ENCODE results near the gene ABLIM1.
A peak's percentile ranks its signal among the peaks of the same experiment; 100 is the strongest.

- TF ChIP-seq, protein P1, sequence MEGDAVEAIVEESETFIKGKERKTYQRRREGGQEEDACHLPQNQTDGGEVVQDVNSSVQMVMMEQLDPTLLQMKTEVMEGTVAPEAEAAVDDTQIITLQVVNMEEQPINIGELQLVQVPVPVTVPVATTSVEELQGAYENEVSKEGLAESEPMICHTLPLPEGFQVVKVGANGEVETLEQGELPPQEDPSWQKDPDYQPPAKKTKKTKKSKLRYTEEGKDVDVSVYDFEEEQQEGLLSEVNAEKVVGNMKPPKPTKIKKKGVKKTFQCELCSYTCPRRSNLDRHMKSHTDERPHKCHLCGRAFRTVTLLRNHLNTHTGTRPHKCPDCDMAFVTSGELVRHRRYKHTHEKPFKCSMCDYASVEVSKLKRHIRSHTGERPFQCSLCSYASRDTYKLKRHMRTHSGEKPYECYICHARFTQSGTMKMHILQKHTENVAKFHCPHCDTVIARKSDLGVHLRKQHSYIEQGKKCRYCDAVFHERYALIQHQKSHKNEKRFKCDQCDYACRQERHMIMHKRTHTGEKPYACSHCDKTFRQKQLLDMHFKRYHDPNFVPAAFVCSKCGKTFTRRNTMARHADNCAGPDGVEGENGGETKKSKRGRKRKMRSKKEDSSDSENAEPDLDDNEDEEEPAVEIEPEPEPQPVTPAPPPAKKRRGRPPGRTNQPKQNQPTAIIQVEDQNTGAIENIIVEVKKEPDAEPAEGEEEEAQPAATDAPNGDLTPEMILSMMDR (IDR thresholded peaks at IDR 0.05): peak; percentile 19 to 39 (median 26)
- no peak for TF ChIP-seq POLR2A (IDR thresholded peaks at IDR 0.05)
Measured at GRCh38 chr10:114458955-114459354, 199.1 kb downstream of the ABLIM1 start.
